Ovary (tissue), 9 donors: Measurements from ENCODE around the gene RPGR. TPM values are rescaled to one million over a fixed set of nuclear protein-coding genes. Genes with fewer than 3 reads are reported as not detected.

Source experiments
- DNase-seq, 5 donors: peaks; one replicate each; pipeline ENCODE4 v3.0.0-alpha.2; 2019 to 2020
- H3K27ac ChIP-seq, 2 donors: fragments of 200-600 bp; one replicate each; pipeline versions ENCODE4 v1.5.1 to v1.8.0; 2019 to 2022
- H3K27me3 ChIP-seq: fragments of 200-600 bp; one replicate; pipeline ENCODE4 v1.8.0; 2022
- H3K36me3 ChIP-seq: fragments of 200-600 bp; sonication (generic); one replicate; pipeline ENCODE4 v1.5.1; 2019
- H3K4me1 ChIP-seq: one replicate; pipeline ENCODE4 v1.8.1; 2013; ENCODE audit warnings: mild to moderate bottlenecking, moderate library complexity; ENCODE audit not compliant: insufficient read depth
- H3K4me3 ChIP-seq: fragments of 200-600 bp; sonication (generic); one replicate; pipeline ENCODE4 v1.5.1; 2017
- H3K9me3 ChIP-seq, 2 donors: fragments of 200-600 bp in 1 of 2; sonication (generic) in 1 of 2; one replicate each; pipeline versions ENCODE4 v1.5.1 to v1.8.1; 2013 to 2019; ENCODE audit warnings: mild to moderate bottlenecking in 1 of 2, moderate library complexity in 1 of 2
- CTCF ChIP-seq, 3 donors: fragments of 450-650 bp in 2 of 3; fragments of 200-600 bp in 1 of 3; IDR thresholded peaks; one replicate each; pipeline versions ENCODE4 v1.5.1 to v1.8.0; 2016 to 2022; ENCODE audit warnings: antibody characterized with exemption in 3 of 3, mild to moderate bottlenecking in 1 of 3
- EP300 ChIP-seq: sonication (generic); formaldehyde crosslinking; IDR thresholded peaks from one replicate; pipeline ENCODE4 v1.6.1; 2017; ENCODE audit warnings: antibody characterized with exemption
- POLR2A ChIP-seq: fragments of 450-650 bp; IDR thresholded peaks from one replicate; pipeline ENCODE4 v1.6.1; 2017; ENCODE audit warnings: antibody characterized with exemption, mild to moderate bottlenecking, moderate library complexity
- WGBS, 3 donors: extraction: QIAGEN DNeasy Blood & Tissue Kit in 1 of 3; methylation state at CpG; one replicate each; pipeline versions ENCODE4 v1.1.5 to v1.1.7; 2013 to 2017; 5-methylcytosine and 5-hydroxymethylcytosine counted together
- intact Hi-C, 4 donors: fragments of 100-400 bp; cut with DNase I; formaldehyde crosslinking; loops; one replicate each; pipeline versions ENCODE4 v1.11.0 to v1.15.1; 2022 to 2023
- polyA plus RNA-seq, 2 donors: library from polyadenylated mRNA; stranded (reverse); fragments of 200-250 nt in 1 of 2; fragments of 350-450 nt in 1 of 2; fragmentation: Illumina TruSeq in 1 of 2; extraction: RNeasy Lipid Tissue Mini Kit (QIAGEN cat#74804) in 1 of 2; gene quantifications; one replicate each; pipeline ENCODE4 v1.2.3, GENCODE V29; 2013 to 2014
- total RNA-seq, 7 donors: library from RNA; depleted of rRNA in 2 of 7; stranded (reverse); fragments of >200 nt in 2 of 7; fragmentation: NEBNext Ultra II Directional in 3 of 7; extraction: Animal tissue kit (Norgen Biotek cat#: 25700) in 3 of 7; gene quantifications; one replicate each; pipeline versions ENCODE4 v1.1.0 to v1.2.4, GENCODE V29; 2016 to 2023
- donor health status: DM: no; HTN: no; CAD: no; lungs with moderate emphysema.
- donor health status: DM: no; HTN: no; CAD: no.
- donor health status: Bipolar disorder and iron deficiency.
- donor health status: DM: yes; HTN: yes; CAD: no.
- donor health status: DM: no; HTN: no; CAD: no.
- donor health status: DM: yes; HTN: yes; CAD: no.

The RPGR gene
- total and polyA plus RNA-seq, 9 donors, result 5.4 to 29.6 (median 8.6) TPM

- Histone ChIP-seq H3K9me3 (no peaks in the 10 kb centered on the region), H3K27ac (no peak overlapping the region), H3K4me3 (no peak overlapping the region), H3K4me1 (no peaks in the 10 kb centered on the region), H3K27me3 (no peaks in the 10 kb centered on the region), H3K36me3 (no peaks in the 10 kb centered on the region)
- no peak for DNase-seq
- 37 to 47% (median 41%) methylated on average over 4 of the region's 4 CpGs for WGBS, 3 donors
- intact Hi-C loops, result no loop called here
- TF ChIP-seq CTCF (IDR thresholded peaks at IDR 0.05), result no peak
- TF ChIP-seq POLR2A, result no peak
- no peak for TF ChIP-seq EP300
These were observed 30.7 kb upstream of the RPGR start for GRCh38 chrX:38357747-38358673.

GRCh38 chrX:38356401-38356800, 29.1 kb upstream of the RPGR start:
- Histone ChIP-seq H3K4me3 (no peak overlapping the region), H3K36me3 (no peaks in the 10 kb centered on the region), H3K9me3 (no peaks in the 10 kb centered on the region), H3K27ac (no peak overlapping the region), H3K27me3 (no peaks in the 10 kb centered on the region), H3K4me1 (no peaks in the 10 kb centered on the region)
- intact Hi-C loops, result no loop called here
- WGBS, 3 donors, result 71 to 76% (median 73%) methylated on average over 8 of the region's 8 CpGs
- DNase-seq, result no peak
- no peak for TF ChIP-seq CTCF (IDR thresholded peaks at IDR 0.05)
- no peak for TF ChIP-seq EP300
- TF ChIP-seq POLR2A, result no peak

GRCh38 chrX:38352362-38352761, 25.1 kb upstream of the RPGR start, which contains the start of gene OTC:
TSS of gene OTC (plus strand) at chrX:38352604. CDS start at chrX:38352697, 93 bp downstream.
- TF ChIP-seq CTCF (IDR thresholded peaks at IDR 0.05) (no peak), POLR2A (no peak), EP300 (no peak)
- 61 to 75% (median 66%) methylated on average over 4 of the region's 4 CpGs for WGBS, 3 donors
- Histone ChIP-seq H3K36me3 (no peaks in the 10 kb centered on the region), H3K9me3 (no peaks in the 10 kb centered on the region), H3K4me3 (no peak within 1 kb of the TSS), H3K27ac (no peak within 1 kb of the TSS), H3K4me1 (no peaks in the 10 kb centered on the region), H3K27me3 (no peaks in the 10 kb centered on the region)
- no peak for DNase-seq
- intact Hi-C loops, result no loop called here

- Histone ChIP-seq H3K4me3 (no peak overlapping the region), H3K9me3 (no peaks in the 10 kb centered on the region), H3K27me3 (no peaks in the 10 kb centered on the region), H3K4me1 (no peaks in the 10 kb centered on the region), H3K36me3 (no peaks in the 10 kb centered on the region), H3K27ac (no peak overlapping the region)
- intact Hi-C loops, result no loop called here
- TF ChIP-seq CTCF (IDR thresholded peaks at IDR 0.05) (no peak), POLR2A (no peak), EP300 (no peak)
- WGBS, 3 donors, result 75 to 78% (median 76%) methylated on average over 3 of the region's 3 CpGs
- no peak for DNase-seq
These were observed 24.0 kb upstream of the RPGR start for GRCh38 chrX:38351346-38351745.
